WTC11 (cell line): ENCODE results near the gene TKTL1. TPM values are rescaled to one million over a fixed set of nuclear protein-coding genes. Genes with fewer than 3 reads are reported as not detected.

Source experiments
- ATAC-seq: fragments of 200-7000 bp; cut with Tn5 transposase; 2 replicates; pipeline ENCODE4 v1.10.0; 2021; ENCODE audit warnings: mild to moderate bottlenecking, moderate library complexity
- CTCF ChIA-PET: fragments of 300-600 bp; sonication (Branson Sonifier 250); formaldehyde crosslinking; loops from one replicate; lab custom pipeline; 2021; ENCODE audit warnings: antibody characterized with exemption; lab: Charles Lee
- POLR2A ChIA-PET: fragments of 350-600 bp; sonication (Branson Sonifier 250); formaldehyde crosslinking; loops from one replicate; lab custom pipeline; 2021; ENCODE audit warnings: antibody characterized with exemption; lab: Charles Lee
- DNase-seq: peaks from one replicate; pipeline ENCODE4 v3.0.0; 2021; ENCODE audit warnings: low spot score
- H3K27ac Mint-ChIP-seq: 2 replicates; pipeline ENCODE4 v1.8.0; 2021; ENCODE audit warnings: mixed read lengths
- H3K27me3 Mint-ChIP-seq: 2 replicates; pipeline ENCODE4 v1.8.0; 2021; ENCODE audit warnings: low read depth, mild to moderate bottlenecking, moderate library complexity, mixed read lengths
- H3K36me3 Mint-ChIP-seq: 2 replicates; pipeline ENCODE4 v1.8.0; 2021; ENCODE audit warnings: mixed read lengths
- H3K4me1 Mint-ChIP-seq: 2 replicates; pipeline ENCODE4 v1.8.0; 2022; ENCODE audit warnings: mixed read lengths
- H3K4me3 Mint-ChIP-seq: 2 replicates; pipeline ENCODE4 v1.8.0; 2021; ENCODE audit warnings: mild to moderate bottlenecking, moderate library complexity, mixed read lengths
- H3K9me3 Mint-ChIP-seq: 2 replicates; pipeline ENCODE4 v1.8.0; 2021; ENCODE audit warnings: mixed read lengths
- CTCF ChIP-seq: fragments of 200-600 bp; IDR thresholded peaks from 2 replicates; pipeline ENCODE4 v1.8.0; 2022; ENCODE audit warnings: antibody characterized with exemption
- IRF2 ChIP-seq: sonication (generic); formaldehyde crosslinking; IDR thresholded peaks from 2 replicates; pipeline ENCODE4 v1.8.0; 2022; ENCODE audit warnings: low read depth, missing genetic modification reagents, borderline replicate concordance
- JAZF1 ChIP-seq: fragments of 250-450 bp; sonication (Bioruptor Pico); IDR thresholded peaks from 2 replicates; pipeline ENCODE4 v1.9.0; 2021; ENCODE audit warnings: moderate library complexity, mild to moderate bottlenecking, inconsistent platforms
- NFYB ChIP-seq: sonication (generic); formaldehyde crosslinking; conservative IDR thresholded peaks from 2 replicates; pipeline ENCODE4 v1.8.0; 2022; ENCODE audit warnings: low read depth, missing genetic modification reagents
- PRRX2 ChIP-seq: fragments of 250-450 bp; sonication (Bioruptor Pico); IDR thresholded peaks from 2 replicates; pipeline ENCODE4 v1.8.0; 2021; ENCODE audit warnings: mild to moderate bottlenecking
- SMAD3 ChIP-seq: sonication (generic); formaldehyde crosslinking; IDR thresholded peaks from 2 replicates; pipeline ENCODE4 v1.8.0; 2022; ENCODE audit warnings: missing genetic modification reagents, mild to moderate bottlenecking, borderline replicate concordance
- TEAD1 ChIP-seq: sonication (generic); formaldehyde crosslinking; IDR thresholded peaks from 2 replicates; pipeline ENCODE4 v1.8.0; 2022; ENCODE audit warnings: mild to moderate bottlenecking, missing genetic modification reagents
- USF2 ChIP-seq: sonication (generic); formaldehyde crosslinking; IDR thresholded peaks from 2 replicates; pipeline ENCODE4 v1.8.1; 2023; ENCODE audit warnings: mild to moderate bottlenecking, missing genetic modification reagents, moderate library complexity
- ZNF281 ChIP-seq: sonication (generic); formaldehyde crosslinking; IDR thresholded peaks from 2 replicates; pipeline ENCODE4 v1.8.0; 2023; ENCODE audit warnings: mild to moderate bottlenecking, missing genetic modification reagents
- total RNA-seq: library from RNA; stranded (reverse); gene quantifications from 3 replicates; pipeline ENCODE4 v1.2.3, GENCODE V29; 2021
- TF ChIP-seq, protein P1 (sequence below): sonication (generic); formaldehyde crosslinking; IDR thresholded peaks from 2 replicates; pipeline ENCODE4 v1.8.1; 2023; ENCODE audit warnings: mild to moderate bottlenecking, moderate library complexity, missing genetic modification reagents
- TF ChIP-seq, protein P2 (sequence below): sonication (generic); formaldehyde crosslinking; IDR thresholded peaks from 2 replicates; pipeline ENCODE4 v1.8.1; 2022; ENCODE audit warnings: low read depth, mild to moderate bottlenecking, moderate library complexity, missing genetic modification reagents, borderline replicate concordance
- TF ChIP-seq, protein P3 (sequence below): fragments of 250-450 bp; sonication (Bioruptor Pico); conservative IDR thresholded peaks from 2 replicates; pipeline ENCODE4 v1.9.0; 2021; ENCODE audit warnings: mild to moderate bottlenecking
- TF ChIP-seq, protein P4 (sequence below): sonication (generic); formaldehyde crosslinking; IDR thresholded peaks from 2 replicates; pipeline ENCODE4 v1.8.0; 2023; ENCODE audit warnings: missing genetic modification reagents, mild to moderate bottlenecking, borderline replicate concordance

Gene TKTL1
- total RNA-seq, 1 experiment from 2014 or later, result 0.46 TPM

- CTCF ChIA-PET, result no interaction called here
- Mint-ChIP-seq H3K9me3 (no peaks in the 10 kb centered on the region), H3K4me1 (0 out of 2 replicates have a peak, but pooled peaks cover 2% of the 10 kb centered on the region), H3K36me3 (no peaks in the 10 kb centered on the region), H3K27ac (no peak overlapping the region), H3K4me3 (no peak overlapping the region), H3K27me3 (no peaks in the 10 kb centered on the region)
- no peak for DNase-seq
- no peak for ATAC-seq
- POLR2A ChIA-PET, result no interaction called here
- no peak for TF ChIP-seq PRRX2 (CRISPR knock-in tag)
- TF ChIP-seq, protein P1, sequence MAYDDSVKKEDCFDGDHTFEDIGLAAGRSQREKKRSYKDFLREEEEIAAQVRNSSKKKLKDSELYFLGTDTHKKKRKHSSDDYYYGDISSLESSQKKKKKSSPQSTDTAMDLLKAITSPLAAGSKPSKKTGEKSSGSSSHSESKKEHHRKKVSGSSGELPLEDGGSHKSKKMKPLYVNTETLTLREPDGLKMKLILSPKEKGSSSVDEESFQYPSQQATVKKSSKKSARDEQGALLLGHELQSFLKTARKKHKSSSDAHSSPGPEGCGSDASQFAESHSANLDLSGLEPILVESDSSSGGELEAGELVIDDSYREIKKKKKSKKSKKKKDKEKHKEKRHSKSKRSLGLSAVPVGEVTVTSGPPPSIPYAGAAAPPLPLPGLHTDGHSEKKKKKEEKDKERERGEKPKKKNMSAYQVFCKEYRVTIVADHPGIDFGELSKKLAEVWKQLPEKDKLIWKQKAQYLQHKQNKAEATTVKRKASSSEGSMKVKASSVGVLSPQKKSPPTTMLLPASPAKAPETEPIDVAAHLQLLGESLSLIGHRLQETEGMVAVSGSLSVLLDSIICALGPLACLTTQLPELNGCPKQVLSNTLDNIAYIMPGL (CRISPR knock-in tag), result no peak
- TF ChIP-seq, all 79 proteins: peak for 0
These were observed 25.6 kb downstream of the TKTL1 start for GRCh38 chrX:154321152-154321551.

DNA sequence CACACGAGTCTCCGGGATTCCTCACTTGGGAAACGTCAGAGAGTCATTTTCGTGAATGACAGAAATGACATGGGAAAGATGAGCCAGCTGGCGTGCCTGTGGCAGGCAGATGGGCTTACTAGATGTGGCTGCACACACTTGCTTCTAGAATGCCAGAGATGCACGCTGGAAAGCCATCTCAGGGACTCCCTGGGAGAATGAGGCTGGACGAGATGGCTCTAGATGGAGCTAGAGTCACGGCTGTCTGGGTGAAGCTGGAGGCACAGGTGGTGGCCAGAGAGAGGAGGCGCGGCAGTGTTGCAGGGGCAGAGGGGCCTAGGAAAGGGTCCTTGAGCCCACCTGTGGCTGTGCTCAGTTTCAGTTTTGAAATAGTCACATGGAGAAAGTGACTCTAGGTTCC lies 26.0 kb downstream of the TKTL1 start:
- TF ChIP-seq, protein P2, sequence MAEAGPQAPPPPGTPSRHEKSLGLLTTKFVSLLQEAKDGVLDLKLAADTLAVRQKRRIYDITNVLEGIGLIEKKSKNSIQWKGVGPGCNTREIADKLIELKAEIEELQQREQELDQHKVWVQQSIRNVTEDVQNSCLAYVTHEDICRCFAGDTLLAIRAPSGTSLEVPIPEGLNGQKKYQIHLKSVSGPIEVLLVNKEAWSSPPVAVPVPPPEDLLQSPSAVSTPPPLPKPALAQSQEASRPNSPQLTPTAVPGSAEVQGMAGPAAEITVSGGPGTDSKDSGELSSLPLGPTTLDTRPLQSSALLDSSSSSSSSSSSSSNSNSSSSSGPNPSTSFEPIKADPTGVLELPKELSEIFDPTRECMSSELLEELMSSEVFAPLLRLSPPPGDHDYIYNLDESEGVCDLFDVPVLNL (CRISPR knock-in tag), result no peak
- TF ChIP-seq ZNF281 (CRISPR knock-in tag) (no peak), TEAD1 (CRISPR knock-in tag) (no peak)
- TF ChIP-seq, protein P3, sequence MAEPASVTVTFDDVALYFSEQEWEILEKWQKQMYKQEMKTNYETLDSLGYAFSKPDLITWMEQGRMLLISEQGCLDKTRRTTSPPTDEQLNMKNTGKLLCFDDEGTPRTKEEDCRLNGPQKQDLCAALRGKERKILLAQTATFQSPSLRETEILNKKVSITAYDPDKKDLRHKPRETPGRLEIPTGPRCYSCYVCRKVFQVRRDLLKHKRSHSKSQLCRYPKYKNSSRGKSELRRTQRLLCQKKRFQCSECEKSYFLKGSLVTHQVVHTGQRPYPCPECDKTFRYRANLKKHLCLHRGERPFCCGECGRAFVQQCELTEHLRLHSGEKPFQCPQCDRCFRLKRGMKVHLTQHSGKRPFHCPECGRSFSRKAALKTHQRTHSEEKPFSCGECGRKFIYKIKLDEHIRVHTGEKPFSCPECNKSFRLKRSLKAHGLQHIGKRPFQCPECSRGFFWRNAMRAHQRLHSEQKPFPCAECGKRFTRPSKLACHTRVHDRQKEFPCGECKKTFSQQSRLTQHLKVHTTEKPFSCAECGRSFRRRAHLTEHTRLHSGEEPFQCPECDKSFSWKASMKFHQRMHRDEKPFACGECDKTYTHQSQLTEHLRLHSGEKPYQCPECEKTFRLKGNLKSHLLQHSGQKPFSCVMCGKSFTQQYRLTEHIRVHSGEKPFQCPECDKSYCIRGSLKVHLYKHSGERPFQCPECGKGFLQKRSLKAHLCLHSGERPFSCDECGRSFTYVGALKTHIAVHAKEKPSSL (CRISPR knock-in tag), result no peak
- TF ChIP-seq, protein P4, sequence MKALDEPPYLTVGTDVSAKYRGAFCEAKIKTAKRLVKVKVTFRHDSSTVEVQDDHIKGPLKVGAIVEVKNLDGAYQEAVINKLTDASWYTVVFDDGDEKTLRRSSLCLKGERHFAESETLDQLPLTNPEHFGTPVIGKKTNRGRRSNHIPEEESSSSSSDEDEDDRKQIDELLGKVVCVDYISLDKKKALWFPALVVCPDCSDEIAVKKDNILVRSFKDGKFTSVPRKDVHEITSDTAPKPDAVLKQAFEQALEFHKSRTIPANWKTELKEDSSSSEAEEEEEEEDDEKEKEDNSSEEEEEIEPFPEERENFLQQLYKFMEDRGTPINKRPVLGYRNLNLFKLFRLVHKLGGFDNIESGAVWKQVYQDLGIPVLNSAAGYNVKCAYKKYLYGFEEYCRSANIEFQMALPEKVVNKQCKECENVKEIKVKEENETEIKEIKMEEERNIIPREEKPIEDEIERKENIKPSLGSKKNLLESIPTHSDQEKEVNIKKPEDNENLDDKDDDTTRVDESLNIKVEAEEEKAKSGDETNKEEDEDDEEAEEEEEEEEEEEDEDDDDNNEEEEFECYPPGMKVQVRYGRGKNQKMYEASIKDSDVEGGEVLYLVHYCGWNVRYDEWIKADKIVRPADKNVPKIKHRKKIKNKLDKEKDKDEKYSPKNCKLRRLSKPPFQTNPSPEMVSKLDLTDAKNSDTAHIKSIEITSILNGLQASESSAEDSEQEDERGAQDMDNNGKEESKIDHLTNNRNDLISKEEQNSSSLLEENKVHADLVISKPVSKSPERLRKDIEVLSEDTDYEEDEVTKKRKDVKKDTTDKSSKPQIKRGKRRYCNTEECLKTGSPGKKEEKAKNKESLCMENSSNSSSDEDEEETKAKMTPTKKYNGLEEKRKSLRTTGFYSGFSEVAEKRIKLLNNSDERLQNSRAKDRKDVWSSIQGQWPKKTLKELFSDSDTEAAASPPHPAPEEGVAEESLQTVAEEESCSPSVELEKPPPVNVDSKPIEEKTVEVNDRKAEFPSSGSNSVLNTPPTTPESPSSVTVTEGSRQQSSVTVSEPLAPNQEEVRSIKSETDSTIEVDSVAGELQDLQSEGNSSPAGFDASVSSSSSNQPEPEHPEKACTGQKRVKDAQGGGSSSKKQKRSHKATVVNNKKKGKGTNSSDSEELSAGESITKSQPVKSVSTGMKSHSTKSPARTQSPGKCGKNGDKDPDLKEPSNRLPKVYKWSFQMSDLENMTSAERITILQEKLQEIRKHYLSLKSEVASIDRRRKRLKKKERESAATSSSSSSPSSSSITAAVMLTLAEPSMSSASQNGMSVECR (CRISPR knock-in tag), result no peak
- H3K9me3 Mint-ChIP-seq, result no peaks in the 10 kb centered on the region
- H3K4me3 Mint-ChIP-seq, result no peak overlapping the region
- no peaks in the 10 kb centered on the region for H3K36me3 Mint-ChIP-seq
- peak; percentile 34; the same call in 1 of the 2 replicates for ATAC-seq
- H3K27ac Mint-ChIP-seq, result no peak overlapping the region
- ChIA-PET CTCF (no interaction called here), POLR2A (no interaction called here)
- no peak for DNase-seq
- 0 out of 2 replicates have a peak, but pooled peaks cover 2% of the 10 kb centered on the region for H3K4me1 Mint-ChIP-seq
- no peaks in the 10 kb centered on the region for H3K27me3 Mint-ChIP-seq

DNA sequence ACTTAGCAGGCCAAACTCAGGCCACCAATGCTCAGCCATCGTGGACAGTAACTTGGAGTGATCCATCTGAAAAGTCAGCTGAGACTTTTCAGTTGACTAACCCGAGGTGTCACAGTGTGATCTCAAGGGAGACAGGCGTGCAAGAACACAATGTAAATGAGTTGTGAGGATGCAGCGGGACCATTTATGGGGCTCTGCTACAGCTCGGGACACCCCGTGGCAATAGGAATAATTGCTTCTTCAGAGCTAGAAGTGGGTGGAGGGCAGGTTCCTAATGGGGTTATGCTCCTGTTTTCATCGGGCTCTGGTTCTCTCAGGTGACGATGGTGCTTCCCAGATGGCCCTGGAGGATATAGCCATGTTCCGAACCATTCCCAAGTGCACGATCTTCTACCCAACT lies 27.3 kb downstream of the TKTL1 start:
- DNase-seq (no peak), ATAC-seq (no peak)
- ChIA-PET POLR2A (no interaction called here), CTCF (interaction anchor here (1.9 kb wide), 1 partner anchor 14 kb away, joined by 9 read pairs; no protein-coding TSS in a partner anchor)
- Mint-ChIP-seq H3K4me3 (no peak overlapping the region), H3K36me3 (no peaks in the 10 kb centered on the region), H3K9me3 (no peaks in the 10 kb centered on the region), H3K4me1 (no peaks in the 10 kb centered on the region), H3K27ac (no peak overlapping the region), H3K27me3 (no peaks in the 10 kb centered on the region)
- no peak for TF ChIP-seq SMAD3 (CRISPR knock-in tag)
- TF ChIP-seq IRF2, result no peak
- no peak for TF ChIP-seq CTCF
- TF ChIP-seq JAZF1 (CRISPR knock-in tag), result no peak
- no peak for TF ChIP-seq USF2 (CRISPR knock-in tag)
- no peak for TF ChIP-seq NFYB (CRISPR knock-in tag)
